Lower lobe of right lung (tissue), 2 donors: Measurements from ENCODE around the gene METTL9. TPM values are rescaled to one million over a fixed set of nuclear protein-coding genes. Genes with fewer than 3 reads are reported as not detected.
A peak's percentile ranks its signal among the peaks of the same experiment; 100 is the strongest.
"Not testable (repeated sequence)": the region's sequence is repeated elsewhere in the genome, so short reads cannot be mapped to it uniquely, and the experiment has no call there.

ENCODE experiments used
- ATAC-seq, 2 donors: fragments of 200-7000 bp; cut with Tn5 transposase; one replicate each; pipeline ENCODE4 v1.9.1; 2020 to 2022; ENCODE audit warnings: mild to moderate bottlenecking in 2 of 2, moderate library complexity in 2 of 2
- DNase-seq: peaks from one replicate; pipeline ENCODE4 v3.0.0-alpha.2; 2020
- H3K27ac ChIP-seq: fragments of 200-600 bp; one replicate; pipeline ENCODE4 v1.8.0; 2022
- H3K27me3 ChIP-seq: fragments of 200-600 bp; one replicate; pipeline ENCODE4 v1.8.0; 2022; ENCODE audit warnings: low read depth
- H3K36me3 ChIP-seq: fragments of 200-600 bp; one replicate; pipeline ENCODE4 v1.8.0; 2022; ENCODE audit warnings: mild to moderate bottlenecking
- H3K4me1 ChIP-seq: fragments of 200-600 bp; one replicate; pipeline ENCODE4 v1.8.0; 2022
- H3K4me3 ChIP-seq: fragments of 200-600 bp; one replicate; pipeline ENCODE4 v1.8.0; 2022; ENCODE audit warnings: mild to moderate bottlenecking
- H3K9me3 ChIP-seq: fragments of 200-600 bp; one replicate; pipeline ENCODE4 v1.8.0; 2022
- CTCF ChIP-seq: fragments of 200-600 bp; IDR thresholded peaks from one replicate; pipeline ENCODE4 v1.8.0; 2022; ENCODE audit warnings: antibody characterized with exemption, mild to moderate bottlenecking
- intact Hi-C: fragments of 100-400 bp; cut with DNase I; formaldehyde crosslinking; loops from one replicate; pipeline ENCODE4 v1.11.0; 2022
- long read RNA-seq: library from polyadenylated mRNA; unstranded; transcript quantifications from one replicate; pipeline ENCODE4 v2.0.0, GENCODE V29; 2021
- total RNA-seq: library from RNA; stranded (reverse); fragmentation: NEBNext Ultra II Directional; extraction: Animal tissue kit (Norgen Biotek cat#: 25700); gene quantifications from one replicate; pipeline ENCODE4 v1.2.1, GENCODE V29; 2021
- donor health status: DM: no; HTN: yes; CAD: no; lungs with severe emphysema.

The METTL9 gene
- total RNA-seq, result 74.1 TPM
- long read RNA-seq, full-length matches to known transcripts, result 109 of 143 reads
- long read RNA-seq, partial matches to known transcripts, result 11 of 143 reads
- long read RNA-seq, other reads (novel, unspliced or antisense), result 23 of 143 reads

- intact Hi-C loops, result no loop called here
- H3K9me3 ChIP-seq, result no peaks in the 10 kb centered on the region
- no peak for TF ChIP-seq CTCF
- DNase-seq (peak; percentile 96), ATAC-seq (peak; percentile 97 to 99)
- H3K27me3 ChIP-seq, result no peaks in the 10 kb centered on the region
- peak within 1 kb of the TSS; percentile 95 for H3K27ac ChIP-seq
- no peaks in the 10 kb centered on the region for H3K36me3 ChIP-seq
- peak within 1 kb of the TSS; percentile 79 for H3K4me3 ChIP-seq
- H3K4me1 ChIP-seq, result peaks cover 33% of the 10 kb centered on the region
Observed at GRCh38 chr16:21599122-21600030, at the start of gene METTL9. Gene METTL9 (plus strand): TSS chr16:21599577. CDS start chr16:21599734, 157 bp downstream.

- H3K9me3 ChIP-seq, intact Hi-C loops, H3K27me3 ChIP-seq, DNase-seq, H3K27ac ChIP-seq, H3K4me1 ChIP-seq, ATAC-seq, H3K36me3 ChIP-seq, H3K4me3 ChIP-seq: not testable (repeated sequence)
Observed at GRCh38 chr16:21549975-21550374, 49.4 kb upstream of the METTL9 start.

- peaks cover 11% of the 10 kb centered on the region for H3K4me1 ChIP-seq
- H3K27me3 ChIP-seq, ATAC-seq, intact Hi-C loops, DNase-seq, H3K27ac ChIP-seq, H3K36me3 ChIP-seq, H3K4me3 ChIP-seq, H3K9me3 ChIP-seq: not testable (repeated sequence)
Observed at GRCh38 chr16:21550435-21550834, 48.9 kb upstream of the METTL9 start.

- H3K4me3 ChIP-seq, result not testable (repeated sequence)
Observed at GRCh38 chr16:21551076-21551475, 48.3 kb upstream of the METTL9 start.

GRCh38 chr16:21551600-21551999 lies 47.8 kb upstream of the METTL9 start:
- H3K36me3 ChIP-seq, H3K9me3 ChIP-seq, ATAC-seq, H3K27ac ChIP-seq, intact Hi-C loops, H3K4me3 ChIP-seq: not testable (repeated sequence)
- Histone ChIP-seq H3K27me3 (peaks cover 15% of the 10 kb centered on the region), H3K4me1 (peaks cover 11% of the 10 kb centered on the region)
- DNase-seq, result peak; percentile 30

More at GRCh38 chr16:21551076-21551475, 48.3 kb upstream of the METTL9 start:
- H3K9me3 ChIP-seq, intact Hi-C loops, DNase-seq, H3K27ac ChIP-seq, H3K36me3 ChIP-seq, ATAC-seq: not testable (repeated sequence)
- Histone ChIP-seq H3K27me3 (peaks cover 13% of the 10 kb centered on the region), H3K4me1 (peaks cover 11% of the 10 kb centered on the region)

- ATAC-seq, H3K36me3 ChIP-seq, H3K27ac ChIP-seq, H3K9me3 ChIP-seq, H3K4me3 ChIP-seq, intact Hi-C loops: not testable (repeated sequence)
- H3K4me1 ChIP-seq, result peaks cover 11% of the 10 kb centered on the region
- DNase-seq, result peak; percentile 32
- H3K27me3 ChIP-seq, result peaks cover 15% of the 10 kb centered on the region
Observed at GRCh38 chr16:21553481-21554296, 45.7 kb upstream of the METTL9 start.

GRCh38 chr16:21554795-21555585 lies 44.4 kb upstream of the METTL9 start:
- no peaks in the 10 kb centered on the region for H3K9me3 ChIP-seq
- peaks cover 15% of the 10 kb centered on the region for H3K27me3 ChIP-seq
- peaks cover 11% of the 10 kb centered on the region for H3K4me1 ChIP-seq
- peak overlapping the region; percentile 22 for H3K4me3 ChIP-seq
- intact Hi-C loops, result no loop called here
- DNase-seq (peak; percentile 94), ATAC-seq (peak; percentile 94 to 95)
- no peak overlapping the region for H3K27ac ChIP-seq
- no peaks in the 10 kb centered on the region for H3K36me3 ChIP-seq
- TF ChIP-seq CTCF, result peak; percentile 100

- intact Hi-C loops, H3K9me3 ChIP-seq: not testable (repeated sequence)
- peak in 1 of 2 donors; percentile 2 for ATAC-seq
Observed at GRCh38 chr16:21555621-21556020, 43.8 kb upstream of the METTL9 start.

GRCh38 chr16:21556026-21556595 lies 43.3 kb upstream of the METTL9 start:
- H3K9me3 ChIP-seq, H3K27ac ChIP-seq, H3K36me3 ChIP-seq, DNase-seq, intact Hi-C loops, H3K4me3 ChIP-seq, ATAC-seq: not testable (repeated sequence)
- peaks cover 15% of the 10 kb centered on the region for H3K27me3 ChIP-seq
- peaks cover 11% of the 10 kb centered on the region for H3K4me1 ChIP-seq

More at GRCh38 chr16:21555621-21556020, 43.8 kb upstream of the METTL9 start:
- Histone ChIP-seq H3K4me1 (peaks cover 11% of the 10 kb centered on the region), H3K27me3 (peaks cover 15% of the 10 kb centered on the region)
- H3K27ac ChIP-seq, H3K4me3 ChIP-seq, H3K36me3 ChIP-seq: not testable (repeated sequence)
- peak; percentile 53 for DNase-seq

GRCh38 chr16:21556651-21557241 lies 42.6 kb upstream of the METTL9 start:
- intact Hi-C loops, H3K27ac ChIP-seq: not testable (repeated sequence)
- peak in 1 of 2 donors; percentile 3 for ATAC-seq

More at GRCh38 chr16:21556651-21557241, 42.6 kb upstream of the METTL9 start:
- H3K36me3 ChIP-seq, H3K9me3 ChIP-seq, H3K4me3 ChIP-seq: not testable (repeated sequence)
- peaks cover 11% of the 10 kb centered on the region for H3K4me1 ChIP-seq
- DNase-seq, result peak; percentile 45
- peaks cover 15% of the 10 kb centered on the region for H3K27me3 ChIP-seq
